Activated T-cell treated with anti-CD3 and anti-CD28 coated beads, Interleukin-2, amount 50 U/mL, for 4 hours (primary cell): ENCODE measurements around the gene PQBP1. TPM values are rescaled to one million over a fixed set of nuclear protein-coding genes. Genes with fewer than 3 reads are reported as not detected.
A peak's percentile ranks its signal among the peaks of the same experiment; 100 is the strongest.
"Not testable (repeated sequence)": the region's sequence is repeated elsewhere in the genome, so short reads cannot be mapped to it uniquely, and the experiment has no call there.

Source experiments
- ATAC-seq, 2 donors: fragments of 200-7000 bp; cut with Tn5 transposase; one replicate each; pipeline ENCODE4 v1.10.0; 2021
- DNase-seq: peaks from one replicate; pipeline ENCODE4 v3.0.0-alpha.2; 2020
- H3K27me3 Mint-ChIP-seq: one replicate; pipeline ENCODE4 v1.8.0; 2021; ENCODE audit warnings: low read depth, mixed read lengths
- H3K36me3 Mint-ChIP-seq: one replicate; pipeline ENCODE4 v1.8.0; 2022; ENCODE audit warnings: mixed read lengths; ENCODE audit not compliant: insufficient read depth
- H3K4me1 Mint-ChIP-seq: one replicate; pipeline ENCODE4 v1.8.0; 2021; ENCODE audit warnings: low read depth, mixed read lengths
- H3K4me3 Mint-ChIP-seq: one replicate; pipeline ENCODE4 v1.8.0; 2021; ENCODE audit warnings: mild to moderate bottlenecking, moderate library complexity, mixed read lengths
- H3K9me3 Mint-ChIP-seq: one replicate; pipeline ENCODE4 v1.8.0; 2021; ENCODE audit warnings: mixed read lengths
- total RNA-seq, 3 donors: library from RNA; stranded (reverse); gene quantifications; one replicate each; pipeline ENCODE4 v1.2.1, GENCODE V29; 2021

The PQBP1 gene
- total RNA-seq = 100 to 1,000 TPM; 130 to 147 (median 139) TPM

- Mint-ChIP-seq H3K36me3 (peaks cover 1% of the 10 kb centered on the region), H3K4me1 (peaks cover 18% of the 10 kb centered on the region), H3K27me3 (no peaks in the 10 kb centered on the region), H3K9me3 (no peaks in the 10 kb centered on the region), H3K4me3 (peak within 1 kb of the TSS; percentile 87)
- DNase-seq (peak; percentile 79), ATAC-seq (peak; percentile 87 to 91)
Observed at GRCh38 chrX:48897625-48898306, at the start of gene PQBP1, which contains the start of gene TIMM17B. Gene PQBP1 (plus strand): TSS chrX:48897930. CDS start chrX:48898510, 580 bp downstream. Gene TIMM17B (minus strand): TSS chrX:48897768. CDS start chrX:48897749, 19 bp downstream.

GRCh38 chrX:48848847-48849246 lies 48.9 kb upstream of the PQBP1 start:
- DNase-seq = no peak

GRCh38 chrX:48852857-48853256 lies 44.9 kb upstream of the PQBP1 start:
- Mint-ChIP-seq H3K4me1 (peaks cover 9% of the 10 kb centered on the region), H3K4me3 (no peak overlapping the region), H3K36me3 (no peaks in the 10 kb centered on the region), H3K9me3 (no peaks in the 10 kb centered on the region), H3K27me3 (peaks cover 8% of the 10 kb centered on the region)
- ATAC-seq (no peak), DNase-seq (no peak)

More at GRCh38 chrX:48848847-48849246, 48.9 kb upstream of the PQBP1 start:
- no peak overlapping the region for H3K4me3 Mint-ChIP-seq
- no peak for ATAC-seq
- no peaks in the 10 kb centered on the region for H3K9me3 Mint-ChIP-seq
- H3K27me3 Mint-ChIP-seq = peaks cover 3% of the 10 kb centered on the region
- H3K36me3 Mint-ChIP-seq = no peaks in the 10 kb centered on the region
- H3K4me1 Mint-ChIP-seq = peaks cover 6% of the 10 kb centered on the region

GRCh38 chrX:48853494-48853893 lies 44.2 kb upstream of the PQBP1 start:
- H3K36me3 Mint-ChIP-seq, ATAC-seq, H3K9me3 Mint-ChIP-seq, H3K4me1 Mint-ChIP-seq, H3K27me3 Mint-ChIP-seq, H3K4me3 Mint-ChIP-seq, DNase-seq: not testable (repeated sequence)

- DNase-seq = not testable (repeated sequence)
Observed at GRCh38 chrX:48854121-48854804, 43.5 kb upstream of the PQBP1 start.

GRCh38 chrX:48854898-48855297 lies 42.8 kb upstream of the PQBP1 start:
- Mint-ChIP-seq H3K36me3 (no peaks in the 10 kb centered on the region), H3K4me1 (peaks cover 3% of the 10 kb centered on the region), H3K27me3 (peaks cover 8% of the 10 kb centered on the region), H3K4me3 (no peak overlapping the region), H3K9me3 (no peaks in the 10 kb centered on the region)
- no peak for DNase-seq
- no peak for ATAC-seq

More at GRCh38 chrX:48854121-48854804, 43.5 kb upstream of the PQBP1 start:
- not testable (repeated sequence) for H3K4me1 Mint-ChIP-seq, H3K36me3 Mint-ChIP-seq, H3K4me3 Mint-ChIP-seq, H3K9me3 Mint-ChIP-seq, H3K27me3 Mint-ChIP-seq, ATAC-seq

- Mint-ChIP-seq H3K4me1 (no peaks in the 10 kb centered on the region), H3K36me3 (no peaks in the 10 kb centered on the region), H3K9me3 (no peaks in the 10 kb centered on the region), H3K27me3 (peaks cover 3% of the 10 kb centered on the region), H3K4me3 (no peak overlapping the region)
- ATAC-seq (no peak), DNase-seq (no peak)
Observed at GRCh38 chrX:48864210-48864609, 33.5 kb upstream of the PQBP1 start.

GRCh38 chrX:48872017-48872416 lies 25.7 kb upstream of the PQBP1 start:
- not testable (repeated sequence) for DNase-seq, H3K27me3 Mint-ChIP-seq, H3K4me3 Mint-ChIP-seq, H3K9me3 Mint-ChIP-seq, H3K36me3 Mint-ChIP-seq, H3K4me1 Mint-ChIP-seq, ATAC-seq

- H3K27me3 Mint-ChIP-seq, ATAC-seq, H3K4me1 Mint-ChIP-seq, H3K4me3 Mint-ChIP-seq, H3K36me3 Mint-ChIP-seq, H3K9me3 Mint-ChIP-seq, DNase-seq: not testable (repeated sequence)
Observed at GRCh38 chrX:48876944-48877343, 20.8 kb upstream of the PQBP1 start.

- H3K4me1 Mint-ChIP-seq = peaks cover 2% of the 10 kb centered on the region
- no peaks in the 10 kb centered on the region for H3K9me3 Mint-ChIP-seq
- DNase-seq = no peak
- no peaks in the 10 kb centered on the region for H3K27me3 Mint-ChIP-seq
- H3K4me3 Mint-ChIP-seq = no peak overlapping the region
- no peaks in the 10 kb centered on the region for H3K36me3 Mint-ChIP-seq
- no peak for ATAC-seq
Observed at GRCh38 chrX:48883729-48884128, 14.0 kb upstream of the PQBP1 start.

- H3K27me3 Mint-ChIP-seq, DNase-seq, H3K4me3 Mint-ChIP-seq, H3K4me1 Mint-ChIP-seq, H3K9me3 Mint-ChIP-seq, H3K36me3 Mint-ChIP-seq, ATAC-seq: not testable (repeated sequence)
Observed at GRCh38 chrX:48886586-48886985, 11.1 kb upstream of the PQBP1 start.

- ATAC-seq (peak; percentile 12 to 14), DNase-seq (no peak)
- Mint-ChIP-seq H3K36me3 (peaks cover 1% of the 10 kb centered on the region), H3K4me3 (peak overlapping the region; percentile 88), H3K27me3 (no peaks in the 10 kb centered on the region), H3K4me1 (peaks cover 19% of the 10 kb centered on the region), H3K9me3 (no peaks in the 10 kb centered on the region)
Observed at GRCh38 chrX:48890296-48890925, 7.3 kb upstream of the PQBP1 start.

- Mint-ChIP-seq H3K4me3 (peak overlapping the region; percentile 88), H3K9me3 (no peaks in the 10 kb centered on the region), H3K36me3 (peaks cover 1% of the 10 kb centered on the region), H3K4me1 (peaks cover 19% of the 10 kb centered on the region), H3K27me3 (no peaks in the 10 kb centered on the region)
- DNase-seq = no peak
- ATAC-seq = peak; percentile 47 to 48
Observed at GRCh38 chrX:48890934-48891401, 6.8 kb upstream of the PQBP1 start.

- peaks cover 24% of the 10 kb centered on the region for H3K4me1 Mint-ChIP-seq
- DNase-seq (peak; percentile 59), ATAC-seq (peak; percentile 90 to 92)
- H3K9me3 Mint-ChIP-seq = no peaks in the 10 kb centered on the region
- H3K36me3 Mint-ChIP-seq = peaks cover 1% of the 10 kb centered on the region
- peak overlapping the region; percentile 88 for H3K4me3 Mint-ChIP-seq
- no peaks in the 10 kb centered on the region for H3K27me3 Mint-ChIP-seq
Observed at GRCh38 chrX:48891402-48892288, 6.1 kb upstream of the PQBP1 start.
